HL-60 (cell line): ENCODE measurements around the gene WASHC2C.

Source experiments
- POLR2AphosphoS5 ChIP-seq: IDR thresholded peaks from 2 replicates; pipeline ENCODE4 v1.6.1; 2012; ENCODE audit warnings: low read depth
- TF ChIP-seq, protein P1 (sequence below): IDR thresholded peaks from one replicate; pipeline ENCODE4 v1.5.1; 2011; ENCODE audit warnings: low read length, control low read depth, inconsistent platforms; ENCODE audit not compliant: insufficient read depth
- TF ChIP-seq, protein P2 (sequence below): IDR thresholded peaks from 2 replicates; pipeline ENCODE4 v1.6.1; 2012; ENCODE audit warnings: low read depth; ENCODE audit not compliant: insufficient replicate concordance

DNA sequence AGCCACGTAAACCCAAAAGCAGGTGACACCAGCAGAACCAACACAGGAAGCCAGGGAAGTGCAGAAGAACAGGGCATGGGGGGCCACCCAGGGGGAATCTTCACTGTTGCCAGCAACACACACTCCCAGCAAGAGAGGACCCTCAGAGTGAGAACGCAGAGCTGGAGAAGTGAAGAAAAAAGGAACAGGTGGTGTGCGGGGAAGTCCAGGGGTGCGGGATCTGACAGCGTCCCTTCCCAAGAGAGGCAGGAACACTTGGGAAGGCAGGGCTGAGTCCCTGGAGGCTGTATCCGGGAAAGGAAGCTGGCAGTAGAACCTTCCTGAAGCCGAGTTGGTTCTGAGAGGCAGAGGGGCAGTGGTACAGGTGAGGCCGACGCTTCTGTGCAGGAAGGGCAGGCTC is 92.5 kb downstream of the WASHC2C start:
- TF ChIP-seq, protein P1, sequence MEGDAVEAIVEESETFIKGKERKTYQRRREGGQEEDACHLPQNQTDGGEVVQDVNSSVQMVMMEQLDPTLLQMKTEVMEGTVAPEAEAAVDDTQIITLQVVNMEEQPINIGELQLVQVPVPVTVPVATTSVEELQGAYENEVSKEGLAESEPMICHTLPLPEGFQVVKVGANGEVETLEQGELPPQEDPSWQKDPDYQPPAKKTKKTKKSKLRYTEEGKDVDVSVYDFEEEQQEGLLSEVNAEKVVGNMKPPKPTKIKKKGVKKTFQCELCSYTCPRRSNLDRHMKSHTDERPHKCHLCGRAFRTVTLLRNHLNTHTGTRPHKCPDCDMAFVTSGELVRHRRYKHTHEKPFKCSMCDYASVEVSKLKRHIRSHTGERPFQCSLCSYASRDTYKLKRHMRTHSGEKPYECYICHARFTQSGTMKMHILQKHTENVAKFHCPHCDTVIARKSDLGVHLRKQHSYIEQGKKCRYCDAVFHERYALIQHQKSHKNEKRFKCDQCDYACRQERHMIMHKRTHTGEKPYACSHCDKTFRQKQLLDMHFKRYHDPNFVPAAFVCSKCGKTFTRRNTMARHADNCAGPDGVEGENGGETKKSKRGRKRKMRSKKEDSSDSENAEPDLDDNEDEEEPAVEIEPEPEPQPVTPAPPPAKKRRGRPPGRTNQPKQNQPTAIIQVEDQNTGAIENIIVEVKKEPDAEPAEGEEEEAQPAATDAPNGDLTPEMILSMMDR: no peak
- no peak for TF ChIP-seq POLR2AphosphoS5
- TF ChIP-seq, protein P2, sequence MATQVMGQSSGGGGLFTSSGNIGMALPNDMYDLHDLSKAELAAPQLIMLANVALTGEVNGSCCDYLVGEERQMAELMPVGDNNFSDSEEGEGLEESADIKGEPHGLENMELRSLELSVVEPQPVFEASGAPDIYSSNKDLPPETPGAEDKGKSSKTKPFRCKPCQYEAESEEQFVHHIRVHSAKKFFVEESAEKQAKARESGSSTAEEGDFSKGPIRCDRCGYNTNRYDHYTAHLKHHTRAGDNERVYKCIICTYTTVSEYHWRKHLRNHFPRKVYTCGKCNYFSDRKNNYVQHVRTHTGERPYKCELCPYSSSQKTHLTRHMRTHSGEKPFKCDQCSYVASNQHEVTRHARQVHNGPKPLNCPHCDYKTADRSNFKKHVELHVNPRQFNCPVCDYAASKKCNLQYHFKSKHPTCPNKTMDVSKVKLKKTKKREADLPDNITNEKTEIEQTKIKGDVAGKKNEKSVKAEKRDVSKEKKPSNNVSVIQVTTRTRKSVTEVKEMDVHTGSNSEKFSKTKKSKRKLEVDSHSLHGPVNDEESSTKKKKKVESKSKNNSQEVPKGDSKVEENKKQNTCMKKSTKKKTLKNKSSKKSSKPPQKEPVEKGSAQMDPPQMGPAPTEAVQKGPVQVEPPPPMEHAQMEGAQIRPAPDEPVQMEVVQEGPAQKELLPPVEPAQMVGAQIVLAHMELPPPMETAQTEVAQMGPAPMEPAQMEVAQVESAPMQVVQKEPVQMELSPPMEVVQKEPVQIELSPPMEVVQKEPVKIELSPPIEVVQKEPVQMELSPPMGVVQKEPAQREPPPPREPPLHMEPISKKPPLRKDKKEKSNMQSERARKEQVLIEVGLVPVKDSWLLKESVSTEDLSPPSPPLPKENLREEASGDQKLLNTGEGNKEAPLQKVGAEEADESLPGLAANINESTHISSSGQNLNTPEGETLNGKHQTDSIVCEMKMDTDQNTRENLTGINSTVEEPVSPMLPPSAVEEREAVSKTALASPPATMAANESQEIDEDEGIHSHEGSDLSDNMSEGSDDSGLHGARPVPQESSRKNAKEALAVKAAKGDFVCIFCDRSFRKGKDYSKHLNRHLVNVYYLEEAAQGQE: no peak
